ENCODE results near the gene SCPEP1.

DNA sequence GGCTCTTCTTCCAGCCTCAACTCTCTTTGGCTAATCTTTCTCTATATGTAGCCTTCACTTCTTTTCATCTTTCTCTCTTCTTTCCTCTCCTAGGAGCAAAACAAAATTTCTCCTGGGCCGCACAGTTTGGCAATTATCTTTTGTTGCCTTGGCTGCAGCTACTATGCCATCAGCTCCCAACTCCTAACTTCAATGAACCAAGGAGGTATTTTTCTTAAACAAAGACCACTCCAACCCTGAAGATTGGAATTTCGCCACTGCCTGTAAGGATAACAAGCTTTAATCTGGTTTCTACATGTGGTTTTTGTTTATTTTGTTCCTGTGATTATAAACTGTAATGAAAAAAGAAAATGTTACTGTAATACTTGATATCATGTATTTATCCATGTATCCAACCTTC lies 2.3 kb upstream of the SCPEP1 start:
- TF ChIP-seq MEF2A (IDR thresholded peaks at IDR 0.05; ENCODE audit: insufficient read depth, low read depth, low read length) (no peak), ATF3 (IDR thresholded peaks at IDR 0.05; ENCODE audit: borderline replicate concordance, extremely low read depth, low read depth, low read length) (no peak)
